ENCODE data around the gene PINK1.
A peak's percentile ranks its signal among the peaks of the same experiment; 100 is the strongest.
"Not testable (repeated sequence)": the region's sequence is repeated elsewhere in the genome, so short reads cannot be mapped to it uniquely, and the experiment has no call there.

Gene PINK1

GRCh38 chr1:20648438-20648837 lies 15.2 kb downstream of the PINK1 start:
- no peak for DNase-seq (ENCODE audit: low read depth)

GRCh38 chr1:20648946-20649345 lies 15.7 kb downstream of the PINK1 start:
- no peak for DNase-seq (ENCODE audit: low read depth)

DNA sequence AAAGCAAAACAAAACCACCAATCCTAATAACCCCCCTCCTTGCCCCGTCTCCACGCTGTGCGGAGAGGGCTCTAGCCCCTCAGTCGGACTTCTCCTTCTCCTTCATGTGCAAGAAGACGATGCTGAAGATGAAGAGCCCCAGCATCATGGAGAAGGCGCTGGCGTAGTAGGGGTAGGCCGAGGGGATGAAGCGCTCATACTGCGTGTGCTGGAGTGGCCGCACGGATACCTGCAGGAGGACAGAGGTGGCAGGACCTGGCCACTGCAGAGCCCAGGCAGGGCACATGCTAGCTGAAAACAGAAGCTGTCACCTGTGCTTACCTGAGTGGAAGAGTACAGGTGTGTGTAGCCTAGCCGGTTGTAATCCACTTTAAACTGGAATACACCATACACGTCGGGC lies 19.0 kb downstream of the PINK1 start:
- no peak for DNase-seq (ENCODE audit: low read depth)

DNA sequence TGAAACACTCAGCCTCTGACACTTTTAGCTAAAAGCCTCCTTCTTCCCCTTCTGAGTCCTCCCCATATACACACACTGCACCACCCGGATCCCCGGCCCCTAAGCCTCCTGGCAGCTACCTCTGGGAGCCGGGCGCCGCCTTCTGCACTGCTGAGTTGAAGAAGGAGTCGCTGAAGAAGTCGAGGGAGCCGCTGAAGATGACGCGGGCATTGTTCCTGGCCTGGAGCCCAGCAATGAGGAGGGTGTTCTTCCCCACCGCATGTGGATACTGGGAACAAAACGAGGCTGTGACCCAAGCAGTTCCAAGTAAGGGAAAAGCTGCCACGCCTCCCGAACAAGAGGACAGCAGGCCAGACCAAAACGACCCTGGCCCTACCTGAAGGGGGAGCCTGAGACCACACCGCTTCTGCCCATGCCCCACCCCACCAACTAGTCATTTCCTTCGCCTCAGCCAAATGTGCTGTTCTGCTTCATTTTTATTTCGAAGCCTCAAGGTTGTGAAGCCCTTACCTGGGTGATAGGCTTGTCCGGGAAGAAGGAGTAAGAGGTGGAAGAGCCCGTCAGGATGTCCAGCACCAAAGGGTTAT lies 20.9 kb downstream of the PINK1 start:
- DNase-seq (ENCODE audit: low read depth): no peak

- no peak for DNase-seq (ENCODE audit: low read depth)
These were observed 23.8 kb downstream of the PINK1 start for GRCh38 chr1:20657024-20657423.

DNA sequence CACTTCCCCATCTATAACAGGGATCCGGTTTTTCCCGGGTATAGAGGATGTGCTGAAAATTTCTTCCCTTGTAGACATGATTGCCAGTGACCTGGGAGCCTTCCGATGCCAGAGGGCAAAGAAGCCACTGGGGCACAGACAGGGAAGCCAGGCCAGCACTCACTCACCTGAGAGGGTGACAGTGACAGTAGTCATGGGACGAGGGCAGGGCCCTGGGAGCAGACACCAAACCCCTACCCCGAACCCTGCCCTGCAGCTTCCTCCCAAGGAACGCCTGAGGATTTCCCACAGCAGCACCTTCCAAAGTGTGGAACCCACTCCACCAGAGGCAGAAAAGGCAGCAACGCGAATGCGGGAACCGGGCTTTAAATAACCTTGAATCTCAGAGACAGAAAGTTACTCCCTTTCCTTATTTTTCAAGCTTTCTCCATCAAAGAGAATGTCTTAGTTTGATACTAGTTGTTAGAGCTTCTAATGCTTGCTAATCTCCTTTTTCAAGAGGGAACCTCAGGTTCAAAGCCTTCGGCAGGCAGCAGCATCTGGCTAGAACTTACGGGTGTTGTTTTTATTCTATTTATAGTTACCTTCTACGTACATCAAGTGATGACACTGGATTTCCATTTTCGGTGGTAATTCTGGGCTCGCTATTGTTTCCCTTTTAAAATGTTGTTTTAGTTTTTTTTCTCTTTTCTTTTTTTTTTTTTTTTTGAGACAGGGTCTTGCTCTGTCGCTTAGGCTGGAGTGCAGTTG lies 25.1 kb downstream of the PINK1 start:
- DNase-seq (ENCODE audit: low read depth): no peak

- no peak for DNase-seq (ENCODE audit: low read depth)
These were observed 27.1 kb downstream of the PINK1 start for GRCh38 chr1:20660363-20660762.

DNA sequence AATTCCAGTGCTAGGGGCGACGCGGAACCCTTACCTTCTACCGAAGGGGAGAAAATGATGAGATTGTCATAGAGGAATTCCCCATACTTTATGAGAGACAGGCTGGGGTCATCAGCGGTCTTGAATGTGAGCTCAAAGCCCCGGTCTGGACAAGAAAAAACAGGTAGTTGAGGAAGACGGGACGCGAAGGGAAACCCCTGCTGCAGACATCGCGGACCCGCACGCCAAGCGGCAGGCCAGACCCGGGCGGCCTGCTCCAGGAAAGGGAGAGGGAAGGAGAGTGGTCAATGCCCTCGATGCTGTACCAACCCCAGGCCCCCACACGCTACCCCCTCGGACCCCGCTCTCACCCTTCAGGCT lies 27.6 kb downstream of the PINK1 start:
- no peak for DNase-seq (ENCODE audit: low read depth)

GRCh38 chr1:20661207-20662109 lies 28.2 kb downstream of the PINK1 start, which contains the start of gene DDOST:
Gene DDOST (minus strand): TSS chr1:20661369. CDS start chr1:20661350, 19 bp downstream.
- DNase-seq (ENCODE audit: low read depth): peak; percentile 94

DNA sequence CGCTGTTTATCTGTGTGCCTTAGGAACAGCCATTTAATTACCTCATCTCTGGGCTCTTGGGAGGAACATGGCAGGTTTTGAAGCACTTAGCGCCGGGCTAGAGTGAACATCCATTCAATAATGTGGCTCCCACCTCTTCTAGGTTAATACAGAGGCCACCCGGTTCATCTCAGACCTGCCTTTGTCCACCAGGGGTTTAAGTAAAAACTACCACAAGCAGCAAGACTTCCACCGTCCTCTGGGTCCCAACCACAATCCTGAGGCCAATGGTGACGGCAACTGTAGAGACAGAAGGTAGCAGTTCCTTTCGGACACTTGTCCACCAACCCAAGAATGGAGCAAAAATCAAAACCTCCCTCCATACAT lies 28.8 kb downstream of the PINK1 start:
- DNase-seq (ENCODE audit: low read depth): no peak

DNA sequence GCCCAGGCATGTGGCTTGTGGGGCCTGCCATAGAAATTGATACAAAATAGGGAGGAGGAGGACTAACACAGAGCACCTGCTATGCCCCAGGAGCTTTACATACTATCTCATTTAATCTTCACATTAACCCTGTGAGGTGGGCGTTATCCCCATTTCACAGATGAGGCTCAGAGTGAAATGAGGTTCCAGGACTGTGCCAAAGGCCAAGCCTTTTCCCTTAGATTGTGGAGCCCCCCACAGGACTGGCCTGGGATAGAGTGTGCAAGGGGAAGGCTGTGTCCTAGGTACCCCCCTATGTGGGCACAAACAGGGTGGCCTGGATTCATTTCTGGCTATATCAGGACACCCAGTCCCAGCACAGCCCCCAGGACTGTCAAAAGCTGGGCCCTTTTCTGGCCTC lies 30.1 kb downstream of the PINK1 start:
- DNase-seq (ENCODE audit: low read depth): no peak

- no peak for DNase-seq (ENCODE audit: low read depth)
These were observed 30.9 kb downstream of the PINK1 start for GRCh38 chr1:20663969-20664715.

DNA sequence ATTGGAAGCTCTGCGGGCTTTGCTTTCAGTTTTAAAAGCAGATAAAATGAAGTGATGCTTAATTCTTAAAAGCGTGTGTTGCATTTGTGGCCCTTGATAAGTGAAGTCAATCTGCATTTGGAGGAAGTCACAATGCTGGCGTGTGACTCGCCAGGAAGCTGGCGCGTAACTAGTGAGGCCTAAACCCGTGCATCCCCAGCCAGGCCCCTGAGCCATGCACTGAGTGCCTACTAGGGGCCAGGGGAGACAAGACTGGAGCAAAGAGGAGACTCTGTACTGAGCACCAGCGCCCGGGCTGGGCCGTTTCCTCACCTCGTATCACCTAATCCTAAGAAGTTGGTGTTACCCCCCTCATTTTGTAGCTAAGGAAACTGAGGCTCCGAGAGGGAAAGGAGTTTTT lies 32.5 kb downstream of the PINK1 start:
- no peak for DNase-seq (ENCODE audit: low read depth)

- DNase-seq (ENCODE audit: low read depth): no peak
These were observed 32.9 kb downstream of the PINK1 start for GRCh38 chr1:20666146-20666545.

GRCh38 chr1:20666804-20667203 lies 33.5 kb downstream of the PINK1 start:
- DNase-seq (ENCODE audit: low read depth): no peak

DNA sequence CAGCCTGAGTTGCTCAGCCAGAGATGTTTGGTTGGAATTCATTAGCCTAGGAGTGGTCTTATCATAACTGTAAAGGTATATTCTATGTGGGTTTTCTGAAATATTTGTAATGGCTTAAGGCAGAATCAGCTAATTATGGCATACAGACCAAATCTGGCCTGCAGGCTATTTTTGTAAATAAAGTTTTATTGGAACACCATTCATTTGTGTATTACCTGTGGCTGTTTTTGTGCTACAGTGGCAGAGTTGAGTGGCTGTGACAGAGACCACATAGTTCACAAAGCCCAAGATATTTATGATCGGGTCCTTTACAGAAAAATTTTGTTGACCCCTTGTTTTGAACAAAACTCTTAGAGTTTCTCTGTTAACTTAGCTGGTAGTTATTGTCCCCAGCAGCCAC lies 35.3 kb downstream of the PINK1 start:
- no peak for DNase-seq (ENCODE audit: low read depth)

DNA sequence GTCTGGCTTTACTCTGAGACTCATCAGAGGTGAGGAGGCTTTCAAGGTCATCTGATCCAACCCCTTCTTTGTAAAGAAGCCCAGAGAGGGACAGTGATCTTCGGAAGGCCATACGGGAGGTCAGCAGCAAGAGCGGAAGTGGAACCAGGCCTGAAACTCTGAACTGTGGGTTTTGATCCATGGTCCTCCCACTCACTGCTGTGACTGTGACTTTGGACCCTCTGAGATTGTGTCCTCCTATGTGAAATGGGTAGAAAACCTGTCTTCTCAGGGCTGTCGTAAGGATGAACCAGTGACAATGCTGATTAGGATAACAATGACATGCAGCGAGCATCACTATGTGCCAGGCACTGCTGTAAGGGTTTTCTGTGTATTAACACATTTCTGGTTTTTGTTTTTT lies 37.7 kb downstream of the PINK1 start:
- no peak for DNase-seq (ENCODE audit: low read depth)

DNA sequence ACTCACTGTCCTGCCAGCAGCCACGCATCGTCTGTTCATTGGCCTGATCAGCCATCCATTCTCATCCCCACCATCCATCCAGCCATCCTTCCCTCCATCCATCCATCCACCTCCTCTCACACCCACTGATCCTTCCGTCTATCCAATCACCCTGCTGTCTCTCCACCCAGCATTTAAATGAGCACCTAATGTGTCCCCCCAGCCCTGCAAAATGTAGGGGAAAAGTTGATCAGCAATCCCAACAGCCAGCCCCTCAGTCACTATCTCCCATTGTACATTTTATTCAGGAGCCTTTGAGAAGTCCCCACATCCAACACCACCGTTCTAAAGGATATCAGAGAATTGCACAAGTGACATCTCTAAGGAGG lies 39.0 kb downstream of the PINK1 start:
- no peak for DNase-seq (ENCODE audit: low read depth)

- not testable (repeated sequence) for DNase-seq (ENCODE audit: low read depth)
These were observed 40.4 kb downstream of the PINK1 start for GRCh38 chr1:20673626-20674025.

DNA sequence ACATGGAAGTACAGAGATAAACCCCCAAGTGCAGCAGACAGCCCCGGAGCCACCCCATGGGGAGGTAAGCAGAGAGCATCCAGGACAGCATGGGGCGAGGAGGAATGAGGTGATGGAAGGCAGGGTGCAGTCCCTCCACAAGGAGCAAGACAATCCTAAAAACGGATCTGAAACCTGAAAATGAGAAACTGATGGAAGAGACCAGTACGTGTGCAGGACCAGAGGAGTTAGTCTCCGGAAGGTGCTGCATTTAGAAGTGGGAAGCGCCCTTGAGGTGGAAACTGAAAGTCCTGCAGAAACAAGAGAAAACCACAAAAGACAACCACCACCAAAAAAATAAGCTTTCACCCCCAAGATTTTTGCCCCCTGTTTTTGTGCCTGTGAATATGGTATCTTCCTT lies 45.3 kb downstream of the PINK1 start:
- no peak for DNase-seq (ENCODE audit: low read depth)

- DNase-seq (ENCODE audit: low read depth): no peak
These were observed 47.0 kb downstream of the PINK1 start for GRCh38 chr1:20680269-20680668.

- no peak for DNase-seq (ENCODE audit: low read depth)
These were observed 48.7 kb downstream of the PINK1 start for GRCh38 chr1:20681999-20682398.

Measured in fibroblast of the conjunctiva (primary cell).